ENCODE measurements around the gene IP6K1.
"Not testable (repeated sequence)": the region's sequence is repeated elsewhere in the genome, so short reads cannot be mapped to it uniquely, and the experiment has no call there.

Gene IP6K1

GRCh38 chr3:49701388-49702077 lies 84.8 kb downstream of the IP6K1 start:
- DNase-seq, result peak; percentile 31
- in situ Hi-C loops (cut with HindIII; ENCODE audit: low pct_ligation_motif_present, low pct_unique_long_range_greater_than_20kb, low sequenced_read_pairs), result no loop called here

DNA sequence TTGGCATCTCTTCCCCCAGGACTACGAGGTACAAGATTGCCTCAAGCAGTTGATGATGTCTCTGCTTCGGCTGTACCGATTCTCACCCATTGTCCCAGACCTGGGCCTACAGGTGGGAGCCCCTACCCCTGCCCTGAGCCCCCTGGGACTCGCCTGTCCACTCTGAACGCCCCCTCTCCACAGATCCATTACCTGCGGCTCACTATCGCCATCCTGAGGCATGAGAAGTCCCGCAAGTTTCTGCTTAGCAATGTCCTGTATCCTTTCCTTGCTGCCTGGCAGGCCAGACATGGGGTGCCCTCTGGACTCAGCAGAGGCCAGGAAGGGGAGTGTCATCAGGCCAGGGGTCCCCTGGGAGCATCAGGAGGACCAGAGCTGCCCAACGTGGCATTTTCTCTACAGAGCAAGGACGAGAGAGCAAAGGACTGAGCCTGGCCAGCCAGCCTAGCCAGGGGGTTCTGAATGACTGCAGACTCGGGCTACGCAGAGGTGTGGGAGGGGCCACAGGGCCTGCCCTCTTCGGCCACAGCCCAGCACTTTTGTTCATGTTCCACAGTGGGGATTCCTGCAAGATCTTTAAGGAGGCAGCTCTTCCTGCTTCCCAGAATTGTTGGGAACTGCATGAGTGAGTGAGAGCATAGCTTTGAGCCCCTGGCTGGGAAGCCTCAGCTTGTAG lies 85.8 kb downstream of the IP6K1 start:
- in situ Hi-C loops (cut with HindIII; ENCODE audit: low pct_ligation_motif_present, low pct_unique_long_range_greater_than_20kb, low sequenced_read_pairs), result no loop called here
- no peak for DNase-seq

- DNase-seq, result no peak
- in situ Hi-C loops (cut with HindIII; ENCODE audit: low pct_ligation_motif_present, low pct_unique_long_range_greater_than_20kb, low sequenced_read_pairs), result no loop called here
These were observed 86.3 kb downstream of the IP6K1 start for GRCh38 chr3:49700014-49700413.

- no peak for DNase-seq
- in situ Hi-C loops (cut with HindIII; ENCODE audit: low pct_ligation_motif_present, low pct_unique_long_range_greater_than_20kb, low sequenced_read_pairs), result no loop called here
These were observed 86.9 kb downstream of the IP6K1 start for GRCh38 chr3:49699281-49699979.

DNA sequence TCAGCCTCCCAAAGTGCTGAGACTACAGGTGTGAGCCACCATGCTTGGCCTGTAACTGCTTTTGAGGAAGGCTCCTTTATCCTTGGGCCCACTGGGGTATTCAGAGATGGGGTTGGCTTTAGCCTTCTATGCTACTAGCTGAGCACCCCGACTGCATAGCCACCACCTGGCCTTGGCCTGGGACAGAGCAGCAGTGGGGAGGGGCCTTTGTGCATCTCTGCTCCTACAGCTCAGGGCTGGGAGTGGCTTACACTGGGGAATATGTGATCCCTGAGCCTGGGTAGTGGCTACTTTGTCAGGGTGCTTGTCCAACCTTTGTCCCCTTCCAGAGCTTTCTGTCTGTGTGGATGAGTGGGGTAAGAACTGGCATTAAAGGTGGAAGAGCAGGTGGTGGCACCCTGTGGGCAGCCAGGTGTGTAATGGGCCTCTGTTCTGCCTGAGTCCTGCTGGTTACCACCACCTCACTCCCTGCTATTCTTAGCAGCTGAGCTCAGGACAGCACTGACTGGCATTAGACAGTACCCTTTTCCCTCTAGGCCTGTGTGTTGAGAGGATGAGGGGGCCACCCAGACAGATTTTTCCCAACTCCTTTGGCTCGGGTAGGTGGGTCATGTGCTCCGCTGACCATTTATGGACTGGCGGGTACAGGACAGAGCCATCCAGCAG lies 90.9 kb downstream of the IP6K1 start:
- DNase-seq; in situ Hi-C loops (cut with HindIII; ENCODE audit: low pct_ligation_motif_present, low pct_unique_long_range_greater_than_20kb, low sequenced_read_pairs): not testable (repeated sequence)

DNA sequence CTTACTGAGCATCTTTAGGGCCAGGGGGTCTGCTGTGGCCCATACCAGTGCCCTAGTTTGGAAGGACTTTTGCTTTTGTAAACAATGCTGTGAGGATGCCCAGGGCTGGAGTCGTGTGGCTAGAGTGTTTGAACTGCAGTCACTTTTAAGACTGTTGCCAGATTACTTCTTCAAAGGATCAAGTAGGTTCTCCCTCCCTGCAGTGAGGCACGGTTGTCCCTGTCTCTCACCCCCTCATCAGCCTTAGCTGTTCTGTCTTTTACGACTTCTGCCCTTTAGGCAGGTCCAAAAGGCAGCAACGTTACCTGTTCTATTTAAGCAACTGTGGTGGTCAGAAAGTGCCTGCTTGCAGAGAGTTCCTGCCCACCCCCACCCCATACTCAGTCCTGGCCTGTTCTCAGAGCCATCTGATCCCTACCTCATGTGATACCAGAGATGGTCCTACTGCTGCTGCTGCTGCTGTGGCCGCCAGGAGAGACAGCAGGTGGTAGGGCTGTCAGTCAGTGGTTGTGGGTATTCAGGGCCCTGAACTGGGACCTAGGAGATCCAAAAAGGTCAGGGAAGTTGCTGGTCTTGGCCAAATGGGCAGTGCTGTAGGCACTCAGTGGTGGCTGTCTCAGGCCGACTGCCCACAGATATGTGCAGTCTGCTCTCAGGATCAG lies 91.8 kb downstream of the IP6K1 start:
- in situ Hi-C loops (cut with HindIII; ENCODE audit: low pct_ligation_motif_present, low pct_unique_long_range_greater_than_20kb, low sequenced_read_pairs); DNase-seq: not testable (repeated sequence)

DNA sequence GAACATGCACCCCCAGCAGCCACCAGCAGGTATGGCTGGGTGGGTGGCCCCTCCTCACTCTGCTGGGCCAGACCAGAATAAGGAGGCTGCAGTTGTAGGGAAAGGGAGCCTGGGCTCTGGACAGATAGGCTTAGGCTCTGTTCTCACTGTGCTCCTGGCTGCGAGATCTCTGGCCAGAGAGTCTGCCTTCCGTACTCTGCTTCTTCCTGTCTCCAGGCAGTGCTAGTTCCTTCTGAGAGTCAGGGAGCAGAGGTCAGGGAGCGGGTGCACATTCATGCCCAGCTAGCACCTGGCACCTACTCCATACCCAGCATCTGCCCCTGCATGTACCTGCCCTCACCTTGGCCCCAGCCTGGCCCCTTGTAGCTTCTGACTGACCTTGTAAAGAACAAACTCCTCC lies 94.9 kb downstream of the IP6K1 start:
- in situ Hi-C loops (cut with HindIII; ENCODE audit: low pct_ligation_motif_present, low pct_unique_long_range_greater_than_20kb, low sequenced_read_pairs), result not testable (repeated sequence)

GRCh38 chr3:49690856-49691255 lies 95.5 kb downstream of the IP6K1 start:
- in situ Hi-C loops (cut with HindIII; ENCODE audit: low pct_ligation_motif_present, low pct_unique_long_range_greater_than_20kb, low sequenced_read_pairs), result not testable (repeated sequence)

More for the DNA sequence above, 94.9 kb downstream of the IP6K1 start:
- DNase-seq, result not testable (repeated sequence)

GRCh38 chr3:49689908-49690624 lies 96.3 kb downstream of the IP6K1 start:
- DNase-seq; in situ Hi-C loops (cut with HindIII; ENCODE audit: low pct_ligation_motif_present, low pct_unique_long_range_greater_than_20kb, low sequenced_read_pairs): not testable (repeated sequence)

More at GRCh38 chr3:49690856-49691255, 95.5 kb downstream of the IP6K1 start:
- not testable (repeated sequence) for DNase-seq

DNA sequence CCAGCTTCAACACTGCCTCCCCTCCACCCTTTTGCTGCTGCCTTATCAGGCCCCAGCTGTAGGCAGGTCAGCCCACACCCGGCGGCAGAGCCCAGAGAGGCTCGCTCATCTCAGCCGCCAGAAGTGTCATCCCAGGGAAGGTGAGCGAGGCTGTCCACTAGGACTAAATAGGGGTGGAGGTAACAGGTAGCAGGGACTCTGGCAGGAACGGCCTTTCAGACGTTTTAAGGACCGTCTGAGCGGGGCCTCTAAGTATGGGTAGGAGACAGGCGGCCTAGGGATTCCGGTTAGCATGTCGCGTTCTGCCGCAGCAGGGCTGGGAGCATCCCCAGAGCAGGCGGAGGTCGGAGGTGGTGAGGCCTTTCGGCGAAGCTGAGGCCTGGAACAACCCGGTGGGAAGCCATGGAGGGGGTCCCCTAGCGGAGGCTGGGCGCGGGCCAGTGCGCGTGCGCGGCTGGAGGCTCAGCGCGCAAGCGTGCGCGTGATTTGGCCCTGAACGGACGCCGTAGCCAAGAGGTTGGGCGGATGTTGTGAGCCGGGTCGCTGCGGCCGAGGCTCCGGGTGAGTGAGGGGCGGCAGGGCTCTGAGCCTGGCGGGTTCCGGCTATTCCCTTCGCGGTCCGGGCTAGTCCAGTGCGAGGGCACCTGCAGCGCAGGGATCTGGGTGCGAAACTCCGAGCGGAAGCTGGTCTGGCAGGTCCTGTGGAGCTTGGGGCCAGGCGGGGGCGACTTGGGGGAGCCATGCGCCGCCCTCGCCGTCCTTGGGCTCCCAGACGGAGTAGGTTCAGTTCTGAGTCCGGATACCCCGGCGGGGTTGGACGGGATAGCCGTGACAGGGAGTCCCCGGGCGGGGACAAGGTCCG lies 97.1 kb downstream of the IP6K1 start, which contains the start of the genes MST1 and RNF123:
Gene MST1, minus strand, starts transcription at position 429 of the 862 bp plus-strand sequence. CDS start 783 bp downstream, outside the sequence.
Gene RNF123, plus strand, starts transcription at position 512 of the 862 bp plus-strand sequence. CDS start 1,609 bp downstream, outside the sequence.
- in situ Hi-C loops (cut with HindIII; ENCODE audit: low pct_ligation_motif_present, low pct_unique_long_range_greater_than_20kb, low sequenced_read_pairs), result no loop called here
- DNase-seq, result peak; percentile 85

- DNase-seq; in situ Hi-C loops (cut with HindIII; ENCODE audit: low pct_ligation_motif_present, low pct_unique_long_range_greater_than_20kb, low sequenced_read_pairs): not testable (repeated sequence)
These were observed 97.8 kb downstream of the IP6K1 start for GRCh38 chr3:49688338-49689045.

- DNase-seq; in situ Hi-C loops (cut with HindIII; ENCODE audit: low pct_ligation_motif_present, low pct_unique_long_range_greater_than_20kb, low sequenced_read_pairs): not testable (repeated sequence)
These were observed 98.9 kb downstream of the IP6K1 start for GRCh38 chr3:49687424-49687795.

DNA sequence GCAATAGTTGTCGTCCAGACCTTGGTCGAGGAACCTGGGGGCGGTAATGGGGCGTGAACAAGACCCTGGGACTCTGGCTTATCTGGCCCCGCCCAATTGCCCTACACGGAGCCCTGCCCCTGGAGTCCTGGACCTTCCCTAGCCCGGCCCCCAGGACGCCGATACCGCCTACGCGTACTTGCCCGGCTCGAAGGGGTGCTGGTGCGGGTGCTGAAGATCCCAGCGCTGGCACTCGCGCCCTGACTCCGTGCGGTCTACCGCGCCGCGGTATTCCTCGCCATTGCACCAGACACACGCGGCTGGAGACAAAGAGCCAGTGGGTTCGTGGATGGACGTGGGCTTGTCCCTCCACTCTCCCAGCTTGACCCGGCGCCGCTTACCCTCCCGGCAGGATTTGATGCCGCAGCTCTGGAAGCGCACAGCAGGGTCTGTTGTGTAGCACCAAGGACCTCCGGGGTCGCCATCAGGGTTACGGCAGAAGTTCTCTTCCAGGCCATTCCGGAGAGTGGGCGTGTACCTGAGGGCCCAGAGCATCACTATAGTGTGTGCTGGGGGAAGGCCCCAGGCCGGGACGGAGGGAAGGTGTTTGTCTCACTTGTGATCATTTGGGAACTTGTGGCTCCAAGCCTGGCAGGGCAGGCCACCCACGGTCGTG lies 99.4 kb downstream of the IP6K1 start:
- DNase-seq, result peak; percentile 23
- in situ Hi-C loops (cut with HindIII; ENCODE audit: low pct_ligation_motif_present, low pct_unique_long_range_greater_than_20kb, low sequenced_read_pairs), result not testable (repeated sequence)

- in situ Hi-C loops (cut with HindIII; ENCODE audit: low pct_ligation_motif_present, low pct_unique_long_range_greater_than_20kb, low sequenced_read_pairs); DNase-seq: not testable (repeated sequence)
These were observed 100.0 kb downstream of the IP6K1 start for GRCh38 chr3:49686346-49686745.

- in situ Hi-C loops (cut with HindIII; ENCODE audit: low pct_ligation_motif_present, low pct_unique_long_range_greater_than_20kb, low sequenced_read_pairs); DNase-seq: not testable (repeated sequence)
These were observed 100.5 kb downstream of the IP6K1 start for GRCh38 chr3:49685846-49686245.

DNA sequence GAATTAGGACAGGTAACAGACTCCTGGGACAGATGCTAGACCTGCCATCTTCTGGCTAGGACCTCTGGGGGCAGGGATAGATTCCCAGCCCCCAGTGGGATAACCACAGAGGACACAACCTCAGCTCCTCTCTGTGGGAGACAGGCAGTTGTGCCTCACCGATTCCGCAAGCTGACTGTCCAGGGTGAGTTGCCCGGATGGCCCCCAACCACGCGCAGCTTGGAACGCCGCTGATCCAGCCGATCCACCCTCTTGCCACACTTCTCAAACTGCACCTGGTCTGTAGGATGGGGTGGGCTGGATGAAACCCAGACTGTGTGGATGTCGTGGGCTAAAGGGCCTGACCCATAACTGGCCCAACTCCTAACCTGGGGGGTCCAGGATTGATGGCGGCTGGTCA lies 101.2 kb downstream of the IP6K1 start:
- in situ Hi-C loops (cut with HindIII; ENCODE audit: low pct_ligation_motif_present, low pct_unique_long_range_greater_than_20kb, low sequenced_read_pairs); DNase-seq: not testable (repeated sequence)
